WERI-Rb-1 (cell line): ENCODE results near the gene BBS10.

Experiments
- DNase-seq: peaks from one replicate; pipeline ENCODE4 v3.0.0-alpha.2; 2020
- H3K27ac ChIP-seq: fragments of 250-450 bp; sonication (Bioruptor Pico); 2 replicates; pipeline ENCODE4 v1.5.1; 2020; ENCODE audit warnings: mild to moderate bottlenecking, moderate library complexity
- H3K27me3 ChIP-seq: fragments of 250-450 bp; sonication (Bioruptor Pico); 2 replicates; pipeline ENCODE4 v1.5.1; 2021; ENCODE audit warnings: mild to moderate bottlenecking, low read depth, moderate library complexity; ENCODE audit not compliant: insufficient read depth, severe bottlenecking
- H3K36me3 ChIP-seq: fragments of 250-450 bp; sonication (Bioruptor Pico); 2 replicates; pipeline ENCODE4 v1.5.1; 2020; ENCODE audit warnings: mild to moderate bottlenecking, moderate library complexity
- H3K4me3 ChIP-seq: 2 replicates; pipeline ENCODE4 v1.5.1; 2011; ENCODE audit warnings: low read depth, mild to moderate bottlenecking, control low read depth, low read length
- H3K9me3 ChIP-seq: fragments of 250-450 bp; sonication (Bioruptor Pico); 2 replicates; pipeline ENCODE4 v1.5.1; 2021; ENCODE audit warnings: mild to moderate bottlenecking, moderate library complexity; ENCODE audit not compliant: severe bottlenecking
- TF ChIP-seq, protein P1 (sequence below): IDR thresholded peaks from 2 replicates; pipeline ENCODE4 v1.5.1; 2011; ENCODE audit warnings: low read depth, mild to moderate bottlenecking, control low read depth, inconsistent platforms, low read length

The BBS10 gene

DNA sequence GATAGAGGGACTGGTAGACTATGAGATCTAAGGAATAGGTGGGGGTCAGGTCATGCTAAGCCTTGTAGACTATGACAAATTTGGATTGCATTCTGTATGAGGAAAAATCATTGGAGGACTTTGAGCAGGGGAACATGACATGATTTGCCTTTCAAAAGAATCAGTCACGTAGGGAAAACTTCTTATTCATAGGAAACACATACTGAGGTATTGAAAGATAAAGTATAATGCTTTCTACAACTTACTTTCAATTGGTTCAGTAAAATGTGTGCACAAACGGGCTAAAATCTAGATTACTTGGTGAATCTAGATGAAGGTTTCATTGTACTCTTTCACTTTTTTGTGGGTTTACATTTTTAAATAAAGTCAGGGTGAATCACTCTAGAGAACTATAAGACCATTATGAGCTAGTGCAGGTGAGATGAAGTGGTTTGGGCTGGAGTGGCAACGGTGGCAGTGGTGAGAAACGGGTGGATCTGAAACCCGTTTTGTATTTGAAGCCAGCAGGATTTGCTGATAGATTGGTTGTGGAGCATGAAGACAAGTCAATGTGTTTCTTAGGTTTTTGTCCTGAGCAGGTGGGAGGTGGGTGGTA is 6.7 kb downstream of the BBS10 start:
- no peaks in the 10 kb centered on the region for H3K36me3 ChIP-seq
- no peaks in the 10 kb centered on the region for H3K9me3 ChIP-seq
- no peak for DNase-seq
- TF ChIP-seq, protein P1, sequence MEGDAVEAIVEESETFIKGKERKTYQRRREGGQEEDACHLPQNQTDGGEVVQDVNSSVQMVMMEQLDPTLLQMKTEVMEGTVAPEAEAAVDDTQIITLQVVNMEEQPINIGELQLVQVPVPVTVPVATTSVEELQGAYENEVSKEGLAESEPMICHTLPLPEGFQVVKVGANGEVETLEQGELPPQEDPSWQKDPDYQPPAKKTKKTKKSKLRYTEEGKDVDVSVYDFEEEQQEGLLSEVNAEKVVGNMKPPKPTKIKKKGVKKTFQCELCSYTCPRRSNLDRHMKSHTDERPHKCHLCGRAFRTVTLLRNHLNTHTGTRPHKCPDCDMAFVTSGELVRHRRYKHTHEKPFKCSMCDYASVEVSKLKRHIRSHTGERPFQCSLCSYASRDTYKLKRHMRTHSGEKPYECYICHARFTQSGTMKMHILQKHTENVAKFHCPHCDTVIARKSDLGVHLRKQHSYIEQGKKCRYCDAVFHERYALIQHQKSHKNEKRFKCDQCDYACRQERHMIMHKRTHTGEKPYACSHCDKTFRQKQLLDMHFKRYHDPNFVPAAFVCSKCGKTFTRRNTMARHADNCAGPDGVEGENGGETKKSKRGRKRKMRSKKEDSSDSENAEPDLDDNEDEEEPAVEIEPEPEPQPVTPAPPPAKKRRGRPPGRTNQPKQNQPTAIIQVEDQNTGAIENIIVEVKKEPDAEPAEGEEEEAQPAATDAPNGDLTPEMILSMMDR = no peak
- no peak overlapping the region for H3K4me3 ChIP-seq
- H3K27ac ChIP-seq = no peak overlapping the region
- no peaks in the 10 kb centered on the region for H3K27me3 ChIP-seq

DNA sequence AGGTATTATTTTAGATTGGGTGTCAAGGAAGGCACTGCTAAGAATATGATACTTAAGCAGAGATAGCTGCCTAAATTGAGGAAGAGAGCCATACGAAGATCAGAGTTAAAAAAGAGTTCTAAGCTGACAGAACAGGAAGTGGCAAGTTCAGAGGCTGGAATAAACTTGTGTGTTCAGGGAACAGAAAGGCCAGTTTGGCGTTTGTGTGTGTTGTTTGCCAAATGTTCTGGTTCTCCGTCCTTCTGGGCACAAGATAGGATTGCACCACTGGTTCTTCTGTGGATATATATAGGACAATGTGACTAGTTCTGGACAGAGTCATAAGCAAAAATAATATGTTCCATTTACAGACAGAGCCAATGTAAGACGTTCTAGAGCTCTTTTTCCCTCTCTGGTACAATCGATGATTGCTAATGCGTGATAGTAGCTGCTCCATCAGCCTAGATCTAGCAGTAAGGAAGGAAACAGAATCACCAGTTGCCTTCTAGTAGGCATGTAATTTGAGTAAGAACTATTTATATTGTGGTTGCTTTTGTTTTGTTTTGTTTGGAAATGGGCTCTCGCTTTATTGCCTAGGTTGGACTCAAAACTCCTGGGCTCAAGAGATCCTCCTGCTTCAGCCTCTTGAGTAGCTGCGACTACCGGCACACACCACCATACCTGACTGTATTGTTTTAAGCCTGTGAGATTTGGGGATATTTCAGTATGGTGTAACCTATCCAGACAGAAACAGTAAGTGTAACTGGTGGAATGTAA is 7.4 kb downstream of the BBS10 start:
- Histone ChIP-seq H3K9me3 (no peaks in the 10 kb centered on the region), H3K27ac (no peak overlapping the region), H3K27me3 (no peaks in the 10 kb centered on the region), H3K36me3 (no peaks in the 10 kb centered on the region), H3K4me3 (no peak overlapping the region)
- DNase-seq = no peak
- TF ChIP-seq, protein P1 = no peak

DNA sequence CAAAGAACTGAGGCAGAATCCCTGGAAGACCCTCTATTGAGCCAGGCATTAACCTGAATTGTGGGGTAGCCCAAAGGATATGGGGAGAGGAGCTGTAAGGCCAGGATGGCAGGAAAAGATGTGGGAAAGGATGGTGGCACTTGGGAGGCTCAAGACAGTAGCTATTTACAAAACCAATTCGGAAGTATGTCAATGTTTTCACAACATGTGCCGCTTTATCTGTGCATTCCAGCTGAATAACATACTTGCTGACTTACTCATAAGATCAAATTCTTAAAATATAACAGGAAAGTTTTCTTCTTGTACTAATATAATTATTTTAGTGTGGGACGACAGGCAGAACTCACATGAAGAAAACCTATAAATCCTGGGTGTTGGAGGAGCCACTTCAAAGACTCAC is 10.6 kb downstream of the BBS10 start:
- TF ChIP-seq, protein P1 = no peak
- no peak for DNase-seq
- no peak overlapping the region for H3K27ac ChIP-seq
- no peaks in the 10 kb centered on the region for H3K27me3 ChIP-seq
- no peak overlapping the region for H3K4me3 ChIP-seq
- H3K9me3 ChIP-seq = no peaks in the 10 kb centered on the region
- no peaks in the 10 kb centered on the region for H3K36me3 ChIP-seq

DNA sequence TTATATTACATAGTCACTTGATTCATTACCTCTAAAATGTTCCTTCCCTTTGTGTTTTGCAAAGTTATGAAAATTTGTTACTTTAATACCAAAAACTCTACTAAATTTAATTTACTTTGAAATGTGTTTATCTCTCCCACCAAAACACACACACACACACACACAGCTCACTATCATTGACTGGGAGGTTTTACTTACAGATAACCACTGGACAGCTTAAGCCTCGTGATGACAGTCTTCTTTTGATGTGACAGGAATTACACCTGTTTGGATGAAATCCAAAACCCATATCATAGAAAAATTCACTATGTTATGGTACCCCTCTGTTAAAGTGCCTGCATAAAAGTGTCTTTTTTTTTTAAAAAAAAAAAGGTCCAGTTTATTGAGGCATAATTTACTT is 15.6 kb downstream of the BBS10 start:
- DNase-seq = no peak
- no peak overlapping the region for H3K27ac ChIP-seq
- TF ChIP-seq, protein P1 = no peak

DNA sequence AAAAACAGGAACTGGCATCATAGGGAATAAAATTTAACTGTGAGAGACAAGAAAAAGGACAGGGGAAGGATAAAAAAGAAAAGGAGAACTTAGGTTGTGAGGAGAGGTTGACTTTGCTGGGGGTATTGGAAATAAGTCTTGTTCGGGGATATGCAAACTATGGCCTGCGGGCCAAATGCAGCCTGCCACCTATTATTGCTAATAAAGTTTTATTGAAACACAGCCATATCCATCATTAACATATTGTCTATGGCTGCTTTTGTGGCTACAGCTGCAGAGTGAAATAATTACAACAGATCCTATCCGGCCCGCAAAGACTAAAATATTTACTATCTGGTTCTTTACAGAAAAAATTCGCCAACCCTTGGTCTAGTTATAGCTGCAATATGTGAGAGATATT is 18.6 kb downstream of the BBS10 start:
- no peak overlapping the region for H3K27ac ChIP-seq
- no peaks in the 10 kb centered on the region for H3K27me3 ChIP-seq
- TF ChIP-seq, protein P1 = no peak
- DNase-seq = no peak
- no peaks in the 10 kb centered on the region for H3K36me3 ChIP-seq
- no peaks in the 10 kb centered on the region for H3K9me3 ChIP-seq
- no peak overlapping the region for H3K4me3 ChIP-seq

More for the DNA sequence above, 15.6 kb downstream of the BBS10 start:
- Histone ChIP-seq H3K9me3 (no peaks in the 10 kb centered on the region), H3K4me3 (no peak overlapping the region), H3K27me3 (no peaks in the 10 kb centered on the region), H3K36me3 (no peaks in the 10 kb centered on the region)
